Keratinocyte (primary cell): ENCODE data around the gene HLF. TPM values are rescaled to one million over a fixed set of nuclear protein-coding genes. Genes with fewer than 3 reads are reported as not detected.

Experiments
- DNase-seq: peaks from one replicate; pipeline ENCODE4 v3.0.0-alpha.2; 2011; ENCODE audit warnings: low read depth, missing footprints, low spot score
- FAIRE-seq: peaks from 2 replicates; lab custom pipeline; 2011; peaks lifted over from hg19 to GRCh38; lab: Jason Lieb, UNC
- H2AFZ ChIP-seq: 2 replicates; pipeline ENCODE4 v1.6.0; 2012; ENCODE audit warnings: low read length, control low read depth, inconsistent platforms; ENCODE audit not compliant: control insufficient read depth
- H3K27ac ChIP-seq: 2 replicates; pipeline ENCODE4 v1.5.1; 2011; ENCODE audit warnings: low read length; ENCODE audit not compliant: control insufficient read depth, insufficient read depth
- H3K27me3 ChIP-seq: 3 replicates; pipeline ENCODE4 v1.6.0; 2011; ENCODE audit warnings: low read length; ENCODE audit not compliant: control insufficient read depth, insufficient read depth; ENCODE audit errors: extremely low read depth
- H3K36me3 ChIP-seq, 2 experiments: 2 replicates in 1 of 2; 3 replicates in 1 of 2; pipeline ENCODE4 v1.5.1; 2011; ENCODE audit warnings: low read length in 2 of 2, mild to moderate bottlenecking in 1 of 2; ENCODE audit not compliant: control insufficient read depth in 2 of 2, insufficient read depth in 2 of 2; ENCODE audit errors: extremely low read depth in 1 of 2
- H3K4me1 ChIP-seq: 3 replicates; pipeline ENCODE4 v1.5.1; 2011; ENCODE audit warnings: low read length; ENCODE audit not compliant: control insufficient read depth, insufficient read depth; ENCODE audit errors: extremely low read depth
- H3K4me2 ChIP-seq: 3 replicates; pipeline ENCODE4 v1.6.0; 2011; ENCODE audit warnings: low read depth, low read length; ENCODE audit not compliant: control insufficient read depth, insufficient read depth; ENCODE audit errors: extremely low read depth
- H3K4me3 ChIP-seq, 3 experiments: fragments of 200-600 bp in 1 of 3; sonication (generic) in 1 of 3; 2 replicates in 2 of 3; 3 replicates in 1 of 3; pipeline ENCODE4 v1.5.1; 2011 to 2016; ENCODE audit warnings: low read length in 3 of 3, mild to moderate bottlenecking in 3 of 3, control low read depth in 2 of 3, inconsistent platforms in 1 of 3, low read depth in 1 of 3, mixed read lengths in 1 of 3, mixed run types in 1 of 3, moderate library complexity in 1 of 3; ENCODE audit not compliant: control insufficient read depth in 2 of 3, insufficient read depth in 2 of 3; ENCODE audit errors: extremely low read depth in 1 of 3
- H3K79me2 ChIP-seq: 2 replicates; pipeline ENCODE4 v1.6.0; 2012; ENCODE audit warnings: low read length; ENCODE audit not compliant: control insufficient read depth, insufficient read depth
- H3K9ac ChIP-seq: 3 replicates; pipeline ENCODE4 v1.6.0; 2011; ENCODE audit warnings: low read length; ENCODE audit not compliant: control insufficient read depth, insufficient read depth; ENCODE audit errors: extremely low read depth
- H3K9me1 ChIP-seq: 3 replicates; pipeline ENCODE4 v1.6.0; 2011; ENCODE audit warnings: low read length; ENCODE audit not compliant: control insufficient read depth, insufficient read depth; ENCODE audit errors: extremely low read depth
- H3K9me3 ChIP-seq: 2 replicates; pipeline ENCODE4 v1.5.1; 2012; ENCODE audit warnings: low read depth, low read length; ENCODE audit not compliant: control insufficient read depth
- H4K20me1 ChIP-seq: 3 replicates; pipeline ENCODE4 v1.6.0; 2011; ENCODE audit warnings: low read length; ENCODE audit not compliant: control insufficient read depth, insufficient read depth; ENCODE audit errors: extremely low read depth
- EZH2 ChIP-seq: IDR thresholded peaks from one replicate; pipeline ENCODE4 v1.6.1; 2012; ENCODE audit warnings: inconsistent platforms, mild to moderate bottlenecking, low read length, moderate library complexity
- dilution Hi-C: fragments of 300-500 bp; cut with MboI; formaldehyde crosslinking; loops from one replicate; pipeline ENCODE4 v1.7.0; 2020; ENCODE audit warnings: low sequenced_read_pairs; ENCODE audit not compliant: extremely low pct_ligation_motif_present
- polyA plus RNA-seq, 5 experiments: library from polyadenylated mRNA; depleted of rRNA in 3 of 5; stranded (reverse) in 3 of 5; stranded (forward) in 1 of 5; unstranded in 1 of 5; fragments of >200 nt; gene quantifications; 1 replicate in 1 of 5; 2 replicates in 3 of 5; 3 replicates in 1 of 5; pipeline versions ENCODE4 v1.2.1 to v1.2.3, GENCODE V29; 2011 to 2012; ENCODE audit warnings: missing spikeins in 2 of 5, low read depth in 1 of 5, low replicate concordance in 1 of 5
- TF ChIP-seq, protein P1 (sequence below), 3 experiments: IDR thresholded peaks in 1 of 3; conservative IDR thresholded peaks in 1 of 3; optimal IDR thresholded peaks in 1 of 3; 2 replicates in 2 of 3; 3 replicates in 1 of 3; pipeline versions ENCODE3 to v1.5.1; 2011; ENCODE audit warnings: low read length in 3 of 3, mild to moderate bottlenecking in 3 of 3, moderate library complexity in 2 of 3, control low read depth in 1 of 3, inconsistent platforms in 1 of 3; ENCODE audit not compliant: insufficient read depth in 2 of 3; ENCODE audit errors: extremely low read depth in 1 of 3

Gene HLF
- polyA plus RNA-seq, 1 donor (not counting 4 experiments of a cell fraction or from before 2014, with no cell fraction given): 0.21 TPM

- Histone ChIP-seq H3K9ac (no peak overlapping the region), H3K9me3 (no peaks in the 10 kb centered on the region), H3K4me1 (peaks cover 11% of the 10 kb centered on the region), H3K79me2 (no peaks in the 10 kb centered on the region), H3K4me2 (no peak overlapping the region), H4K20me1 (no peaks in the 10 kb centered on the region), H3K36me3 (no peaks in the 10 kb centered on the region), H3K27me3 (peaks cover 35% of the 10 kb centered on the region), H3K27ac (no peak overlapping the region), H3K9me1 (no peaks in the 10 kb centered on the region), H2AFZ (no peak overlapping the region), H3K4me3 (no peak overlapping the region)
- FAIRE-seq (no peak), DNase-seq (no peak)
- dilution Hi-C loops: no loop called here
- TF ChIP-seq, protein P1, sequence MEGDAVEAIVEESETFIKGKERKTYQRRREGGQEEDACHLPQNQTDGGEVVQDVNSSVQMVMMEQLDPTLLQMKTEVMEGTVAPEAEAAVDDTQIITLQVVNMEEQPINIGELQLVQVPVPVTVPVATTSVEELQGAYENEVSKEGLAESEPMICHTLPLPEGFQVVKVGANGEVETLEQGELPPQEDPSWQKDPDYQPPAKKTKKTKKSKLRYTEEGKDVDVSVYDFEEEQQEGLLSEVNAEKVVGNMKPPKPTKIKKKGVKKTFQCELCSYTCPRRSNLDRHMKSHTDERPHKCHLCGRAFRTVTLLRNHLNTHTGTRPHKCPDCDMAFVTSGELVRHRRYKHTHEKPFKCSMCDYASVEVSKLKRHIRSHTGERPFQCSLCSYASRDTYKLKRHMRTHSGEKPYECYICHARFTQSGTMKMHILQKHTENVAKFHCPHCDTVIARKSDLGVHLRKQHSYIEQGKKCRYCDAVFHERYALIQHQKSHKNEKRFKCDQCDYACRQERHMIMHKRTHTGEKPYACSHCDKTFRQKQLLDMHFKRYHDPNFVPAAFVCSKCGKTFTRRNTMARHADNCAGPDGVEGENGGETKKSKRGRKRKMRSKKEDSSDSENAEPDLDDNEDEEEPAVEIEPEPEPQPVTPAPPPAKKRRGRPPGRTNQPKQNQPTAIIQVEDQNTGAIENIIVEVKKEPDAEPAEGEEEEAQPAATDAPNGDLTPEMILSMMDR (optimal IDR thresholded peaks at IDR 0.05 in 1 of 3, IDR thresholded peaks at IDR 0.05 in 1 of 3, conservative IDR thresholded peaks at IDR 0.05 in 1 of 3; ENCODE audit: extremely low read depth in 1 of 3, insufficient read depth in 2 of 3, low read length in 3 of 3): no peak
- TF ChIP-seq EZH2: no peak
These were observed 4.1 kb downstream of the HLF start for GRCh38 chr17:55268649-55269480.

GRCh38 chr17:55269894-55270293, 5.1 kb downstream of the HLF start:
- TF ChIP-seq, protein P1 (optimal IDR thresholded peaks at IDR 0.05 in 1 of 3, IDR thresholded peaks at IDR 0.05 in 1 of 3, conservative IDR thresholded peaks at IDR 0.05 in 1 of 3; ENCODE audit: extremely low read depth in 1 of 3, insufficient read depth in 2 of 3, low read length in 3 of 3): no peak
- H3K36me3 ChIP-seq: no peaks in the 10 kb centered on the region
- H3K27me3 ChIP-seq: peaks cover 28% of the 10 kb centered on the region
- no peak overlapping the region for H3K4me3 ChIP-seq
- dilution Hi-C loops: no loop called here
- no peaks in the 10 kb centered on the region for H4K20me1 ChIP-seq
- H3K79me2 ChIP-seq: no peaks in the 10 kb centered on the region
- DNase-seq: no peak
- peaks cover 13% of the 10 kb centered on the region for H3K4me1 ChIP-seq
- no peak overlapping the region for H2AFZ ChIP-seq
- no peak overlapping the region for H3K27ac ChIP-seq
- H3K9me3 ChIP-seq: no peaks in the 10 kb centered on the region
- H3K9me1 ChIP-seq: no peaks in the 10 kb centered on the region
- no peak for FAIRE-seq
- no peak overlapping the region for H3K4me2 ChIP-seq
- no peak overlapping the region for H3K9ac ChIP-seq
